ENCODE measurements around the gene MACROH2A1.

- TF ChIP-seq CTCF (conservative IDR thresholded peaks at IDR 0.05 in 1 of 2, IDR thresholded peaks at IDR 0.05 in 1 of 2; ENCODE audit: low read depth in 1 of 2, low read length in 2 of 2) (no peak), EZH2 (IDR thresholded peaks at IDR 0.05; ENCODE audit: low read length, missing control alignments) (no peak)
Measured at GRCh38 chr5:135405082-135405481, 6.1 kb upstream of the MACROH2A1 start.
